ENCODE data around the gene KRTAP4-11. TPM values are rescaled to one million over a fixed set of nuclear protein-coding genes. Genes with fewer than 3 reads are reported as not detected.

KRTAP4-11 gene
- total RNA-seq, 1 donor from 2014 or later: not detected

Other genes starting within 250 kb of the KRTAP4-11 start
- not detected in 2 replicates for gene KRT20, start 233.1 kb downstream of the KRTAP4-11 start, total RNA-seq
- 24.2 and 25.9 TPM in 2 replicates for gene KRT23, start 180.7 kb downstream of the KRTAP4-11 start, total RNA-seq
- gene KRT39, start 151.4 kb downstream of the KRTAP4-11 start, total RNA-seq: not detected in 2 replicates
- gene KRT40, start 134.0 kb downstream of the KRTAP4-11 start, total RNA-seq: not detected in 2 replicates
- gene KRTAP3-3, start 124.2 kb downstream of the KRTAP4-11 start, total RNA-seq: not detected in 2 replicates
- gene KRTAP3-2, start 118.5 kb downstream of the KRTAP4-11 start, total RNA-seq: not detected in 2 replicates
- not detected in 2 replicates for gene KRTAP3-1, start 109.2 kb downstream of the KRTAP4-11 start, total RNA-seq
- not detected in 2 replicates for gene KRTAP1-5, start 91.2 kb downstream of the KRTAP4-11 start, total RNA-seq
- gene KRTAP1-4, start 88.2 kb downstream of the KRTAP4-11 start, total RNA-seq: not detected in 2 replicates
- gene KRTAP1-3, start 83.5 kb downstream of the KRTAP4-11 start, total RNA-seq: not detected in 2 replicates
- not detected in 2 replicates for gene KRTAP1-1, start 76.9 kb downstream of the KRTAP4-11 start, total RNA-seq
- not detected in 2 replicates for gene KRTAP2-1, start 71.1 kb downstream of the KRTAP4-11 start, total RNA-seq
- not detected in 2 replicates for gene KRTAP2-2, start 63.1 kb downstream of the KRTAP4-11 start, total RNA-seq
- gene KRTAP2-3, start 58.3 kb downstream of the KRTAP4-11 start, total RNA-seq: 4.3 and 5.2 TPM in 2 replicates
- not detected in 2 replicates for gene KRTAP2-4, start 52.5 kb downstream of the KRTAP4-11 start, total RNA-seq
- gene KRTAP4-7, start 34.2 kb downstream of the KRTAP4-11 start, total RNA-seq: not detected in 2 replicates
- gene KRTAP4-8, start 20.2 kb downstream of the KRTAP4-11 start, total RNA-seq: not detected in 2 replicates
- not detected in 2 replicates for gene KRTAP4-16, start 16.2 kb downstream of the KRTAP4-11 start, total RNA-seq
- not detected in 2 replicates for gene KRTAP4-9, start 13.0 kb downstream of the KRTAP4-11 start, total RNA-seq
- not detected in 2 replicates for gene KRTAP4-12, start 5.8 kb upstream of the KRTAP4-11 start, total RNA-seq
- gene KRTAP4-6, start 22.2 kb upstream of the KRTAP4-11 start, total RNA-seq: not detected in 2 replicates
- gene KRTAP4-5, start 31.5 kb upstream of the KRTAP4-11 start, total RNA-seq: not detected in 2 replicates
- not detected in 2 replicates for gene KRTAP4-4, start 42.4 kb upstream of the KRTAP4-11 start, total RNA-seq
- not detected in 2 replicates for gene KRTAP4-3, start 49.8 kb upstream of the KRTAP4-11 start, total RNA-seq
- not detected in 2 replicates for gene KRTAP4-2, start 59.8 kb upstream of the KRTAP4-11 start, total RNA-seq
- gene KRTAP4-1, start 66.5 kb upstream of the KRTAP4-11 start, total RNA-seq: not detected in 2 replicates
- not detected in 2 replicates for gene KRTAP9-1, start 71.5 kb upstream of the KRTAP4-11 start, total RNA-seq
- gene KRTAP9-2, start 108.3 kb upstream of the KRTAP4-11 start, total RNA-seq: not detected in 2 replicates
- gene KRTAP9-3, start 114.1 kb upstream of the KRTAP4-11 start, total RNA-seq: not detected in 2 replicates
- not detected in 2 replicates for gene KRTAP9-8, start 119.6 kb upstream of the KRTAP4-11 start, total RNA-seq
- gene KRTAP9-4, start 131.3 kb upstream of the KRTAP4-11 start, total RNA-seq: not detected in 2 replicates
- not detected in 2 replicates for gene KRTAP9-9, start 137.0 kb upstream of the KRTAP4-11 start, total RNA-seq
- gene KRTAP9-6, start 147.0 kb upstream of the KRTAP4-11 start, total RNA-seq: not detected in 2 replicates
- not detected in 2 replicates for gene KRTAP9-7, start 157.3 kb upstream of the KRTAP4-11 start, total RNA-seq
- gene KRTAP29-1, start 184.5 kb upstream of the KRTAP4-11 start, total RNA-seq: not detected in 2 replicates
- gene KRTAP16-1, start 190.9 kb upstream of the KRTAP4-11 start, total RNA-seq: not detected in 2 replicates
- not detected in 2 replicates for gene KRTAP17-1, start 197.3 kb upstream of the KRTAP4-11 start, total RNA-seq
- gene KRT33A, start 232.5 kb upstream of the KRTAP4-11 start, total RNA-seq: not detected in 2 replicates